ENCODE measurements around the gene GRK2. TPM values are rescaled to one million over a fixed set of nuclear protein-coding genes. Genes with fewer than 3 reads are reported as not detected.

GRK2 gene
- total RNA-seq, 1 experiment from 2014 or later = 69.8 TPM

DNA sequence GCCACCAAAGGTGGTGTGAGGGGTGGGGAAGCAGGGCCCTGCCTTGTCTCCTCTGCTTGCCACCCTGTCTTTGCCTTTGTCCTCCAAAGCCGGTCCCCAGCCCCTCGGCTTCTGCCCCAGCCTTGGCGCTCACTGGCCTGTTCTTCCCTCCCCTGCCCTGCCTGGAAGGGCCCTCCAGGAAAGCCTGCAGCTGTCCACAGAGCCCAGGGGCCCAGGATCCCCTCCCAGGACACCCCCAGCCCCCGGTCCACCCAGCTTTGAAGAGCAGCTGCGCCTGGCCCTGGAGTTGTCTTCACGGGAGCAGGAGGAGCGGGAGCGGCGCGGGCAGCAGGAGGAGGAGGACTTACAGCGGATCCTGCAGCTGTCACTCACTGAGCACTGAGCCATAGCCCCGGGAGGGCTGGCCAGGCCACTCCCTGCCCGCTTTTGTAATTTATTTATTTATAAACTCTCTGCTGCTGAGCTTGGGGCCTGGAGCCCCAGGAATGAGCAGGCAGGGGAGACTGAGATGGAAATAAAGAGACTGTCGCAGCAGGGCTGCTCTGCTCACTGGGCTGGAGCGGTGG is 35.8 kb downstream of the GRK2 start:
- peaks cover 10% of the 10 kb centered on the region for H3K4me1 Mint-ChIP-seq (ENCODE audit: low read depth, unreplicated experiment)
- TF ChIP-seq, protein P1, sequence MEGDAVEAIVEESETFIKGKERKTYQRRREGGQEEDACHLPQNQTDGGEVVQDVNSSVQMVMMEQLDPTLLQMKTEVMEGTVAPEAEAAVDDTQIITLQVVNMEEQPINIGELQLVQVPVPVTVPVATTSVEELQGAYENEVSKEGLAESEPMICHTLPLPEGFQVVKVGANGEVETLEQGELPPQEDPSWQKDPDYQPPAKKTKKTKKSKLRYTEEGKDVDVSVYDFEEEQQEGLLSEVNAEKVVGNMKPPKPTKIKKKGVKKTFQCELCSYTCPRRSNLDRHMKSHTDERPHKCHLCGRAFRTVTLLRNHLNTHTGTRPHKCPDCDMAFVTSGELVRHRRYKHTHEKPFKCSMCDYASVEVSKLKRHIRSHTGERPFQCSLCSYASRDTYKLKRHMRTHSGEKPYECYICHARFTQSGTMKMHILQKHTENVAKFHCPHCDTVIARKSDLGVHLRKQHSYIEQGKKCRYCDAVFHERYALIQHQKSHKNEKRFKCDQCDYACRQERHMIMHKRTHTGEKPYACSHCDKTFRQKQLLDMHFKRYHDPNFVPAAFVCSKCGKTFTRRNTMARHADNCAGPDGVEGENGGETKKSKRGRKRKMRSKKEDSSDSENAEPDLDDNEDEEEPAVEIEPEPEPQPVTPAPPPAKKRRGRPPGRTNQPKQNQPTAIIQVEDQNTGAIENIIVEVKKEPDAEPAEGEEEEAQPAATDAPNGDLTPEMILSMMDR (IDR thresholded peaks at IDR 0.05; ENCODE audit: unreplicated experiment) = no peak
- H3K36me3 Mint-ChIP-seq (ENCODE audit: insufficient read depth, unreplicated experiment) = peaks cover 70% of the 10 kb centered on the region
- H3K9me3 Mint-ChIP-seq (ENCODE audit: low read depth, unreplicated experiment) = peaks cover under 1% of the 10 kb centered on the region
- CTCF ChIA-PET = interaction anchor here (0.6 to 1.6 kb wide), 3 partner anchors 9 to 372 kb away, joined by 5 to 6 read pairs (median 5); no protein-coding TSS in a partner anchor
- no TSS peak for BruUV-seq (replicated peaks)
- H3K27ac Mint-ChIP-seq (ENCODE audit: unreplicated experiment) = peak overlapping the region; percentile 87
- intact Hi-C loops (cut with micrococcal nuclease; ENCODE audit: unreplicated experiment) = loop anchor here (5.0 kb wide), 1 partner anchor 155 kb away; no protein-coding TSS in a partner anchor
- peak overlapping the region; percentile 70 for H3K4me3 Mint-ChIP-seq (ENCODE audit: low read depth, unreplicated experiment)
- no peaks in the 10 kb centered on the region for H3K27me3 Mint-ChIP-seq (ENCODE audit: unreplicated experiment)
- DNase-seq = no peak

- Mint-ChIP-seq H3K27me3 (ENCODE audit: unreplicated experiment) (no peaks in the 10 kb centered on the region), H3K9me3 (ENCODE audit: low read depth, unreplicated experiment) (no peaks in the 10 kb centered on the region), H3K27ac (ENCODE audit: unreplicated experiment) (peak overlapping the region; percentile 87), H3K4me1 (ENCODE audit: low read depth, unreplicated experiment) (peaks cover 10% of the 10 kb centered on the region), H3K36me3 (ENCODE audit: insufficient read depth, unreplicated experiment) (peaks cover 73% of the 10 kb centered on the region), H3K4me3 (ENCODE audit: low read depth, unreplicated experiment) (peak overlapping the region; percentile 70)
- BruUV-seq (replicated peaks) = TSS peak; percentile 64
- intact Hi-C loops (cut with micrococcal nuclease; ENCODE audit: unreplicated experiment) = loop anchor here (5.0 kb wide), 1 partner anchor 155 kb away; no protein-coding TSS in a partner anchor
- CTCF ChIA-PET = interaction anchor here (0.6 to 2.7 kb wide), 7 partner anchors 10 to 447 kb away, joined by 3 to 15 read pairs (median 5); no protein-coding TSS in a partner anchor
- TF ChIP-seq, protein P1 (IDR thresholded peaks at IDR 0.05; ENCODE audit: unreplicated experiment) = no peak
- DNase-seq = peak; percentile 60
These were observed 36.4 kb downstream of the GRK2 start for GRCh38 chr11:67302571-67303131.

DNA sequence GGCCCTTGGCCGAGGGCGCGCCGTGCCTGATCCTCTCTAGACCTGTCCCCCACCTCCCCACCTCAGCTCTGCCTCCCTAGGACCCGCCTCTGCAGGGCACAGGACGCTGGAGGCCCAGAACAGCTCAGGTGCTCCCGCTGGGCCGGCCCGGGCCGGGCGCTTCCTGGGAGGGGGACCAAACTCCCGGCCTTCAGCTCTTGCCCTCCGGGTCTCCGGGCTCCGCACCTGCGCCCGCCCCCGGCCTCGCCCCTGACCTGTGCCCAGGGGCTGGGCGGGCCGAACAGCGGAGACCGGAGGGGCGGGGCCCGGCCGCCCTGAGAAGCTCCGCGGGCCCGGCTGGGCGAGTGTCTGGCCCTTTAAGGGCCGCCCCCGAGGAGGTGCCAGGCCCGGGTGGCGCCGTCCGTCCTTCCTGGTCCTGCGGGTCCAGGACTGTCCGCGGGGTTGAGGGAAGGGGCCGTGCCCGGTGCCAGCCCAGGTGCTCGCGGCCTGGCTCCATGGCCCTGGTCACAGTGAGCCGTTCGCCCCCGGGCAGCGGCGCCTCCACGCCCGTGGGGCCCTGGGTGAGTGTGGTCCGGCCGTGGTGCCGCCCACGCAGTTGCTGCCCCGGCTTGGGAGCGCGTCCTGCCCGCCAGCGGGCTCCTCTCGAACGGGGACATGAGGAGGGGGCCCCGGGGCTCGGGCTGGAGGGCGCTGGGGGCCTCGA is 37.0 kb downstream of the GRK2 start, which contains the start of gene SSH3:
Gene SSH3, plus strand, starts transcription at position 399 of the 703 bp plus-strand sequence. Its CDS starts 96 bp downstream, at position 495.
- peaks cover 10% of the 10 kb centered on the region for H3K4me1 Mint-ChIP-seq (ENCODE audit: low read depth, unreplicated experiment)
- peaks cover 69% of the 10 kb centered on the region for H3K36me3 Mint-ChIP-seq (ENCODE audit: insufficient read depth, unreplicated experiment)
- intact Hi-C loops (cut with micrococcal nuclease; ENCODE audit: unreplicated experiment) = loop anchor here (5.0 kb wide), 1 partner anchor 156 kb away; no protein-coding TSS in a partner anchor
- TF ChIP-seq, protein P1 (IDR thresholded peaks at IDR 0.05; ENCODE audit: unreplicated experiment) = no peak
- H3K9me3 Mint-ChIP-seq (ENCODE audit: low read depth, unreplicated experiment) = no peaks in the 10 kb centered on the region
- no TSS peak for BruUV-seq (replicated peaks)
- peak; percentile 90 for DNase-seq
- peak within 1 kb of the TSS; percentile 70 for H3K4me3 Mint-ChIP-seq (ENCODE audit: low read depth, unreplicated experiment)
- H3K27me3 Mint-ChIP-seq (ENCODE audit: unreplicated experiment) = no peaks in the 10 kb centered on the region
- CTCF ChIA-PET = interaction anchor here (1.2 to 2.7 kb wide), 6 partner anchors 10 to 447 kb away, joined by 3 to 15 read pairs (median 6); no protein-coding TSS in a partner anchor
- H3K27ac Mint-ChIP-seq (ENCODE audit: unreplicated experiment) = peak within 1 kb of the TSS; percentile 87

- CTCF ChIA-PET = interaction anchor here (0.7 to 2.7 kb wide), 8 partner anchors 9 to 448 kb away, joined by 3 to 15 read pairs (median 4); partner anchors contain the start of gene ANKRD13D
- no peak overlapping the region for H3K27ac Mint-ChIP-seq (ENCODE audit: unreplicated experiment)
These were observed 37.6 kb downstream of the GRK2 start for GRCh38 chr11:67303835-67304411.

More at GRCh38 chr11:67303835-67304411, 37.6 kb downstream of the GRK2 start:
- Mint-ChIP-seq H3K4me1 (ENCODE audit: low read depth, unreplicated experiment) (peaks cover 10% of the 10 kb centered on the region), H3K36me3 (ENCODE audit: insufficient read depth, unreplicated experiment) (peaks cover 64% of the 10 kb centered on the region), H3K4me3 (ENCODE audit: low read depth, unreplicated experiment) (peak overlapping the region; percentile 70), H3K27me3 (ENCODE audit: unreplicated experiment) (no peaks in the 10 kb centered on the region), H3K9me3 (ENCODE audit: low read depth, unreplicated experiment) (no peaks in the 10 kb centered on the region)
- DNase-seq = peak; percentile 60
- intact Hi-C loops (cut with micrococcal nuclease; ENCODE audit: unreplicated experiment) = loop anchor here (5.0 kb wide), 1 partner anchor 157 kb away; no protein-coding TSS in a partner anchor
- TF ChIP-seq, protein P1 (IDR thresholded peaks at IDR 0.05; ENCODE audit: unreplicated experiment) = no peak
- BruUV-seq (replicated peaks) = TSS peak; percentile 43

Data from Calu3 (cell line).